SJCRH30 (cell line): ENCODE measurements around the gene CACNA2D3. TPM values are rescaled to one million over a fixed set of nuclear protein-coding genes. Genes with fewer than 3 reads are reported as not detected.

Experiments
- DNase-seq, 2 experiments: peaks; one replicate each; pipeline ENCODE4 v3.0.0-alpha.2; 2015 to 2020
- H3K27ac ChIP-seq: fragments of 250-450 bp; sonication (Bioruptor Pico); 2 replicates; pipeline ENCODE4 v1.5.1; 2020; ENCODE audit warnings: mild to moderate bottlenecking, moderate library complexity
- H3K27me3 ChIP-seq: fragments of 250-450 bp; sonication (Bioruptor Pico); 2 replicates; pipeline ENCODE4 v1.5.1; 2020; ENCODE audit warnings: mild to moderate bottlenecking, moderate library complexity
- H3K36me3 ChIP-seq: fragments of 250-450 bp; sonication (Bioruptor Pico); 2 replicates; pipeline ENCODE4 v1.5.1; 2020; ENCODE audit warnings: mild to moderate bottlenecking, moderate library complexity
- H3K4me1 ChIP-seq: fragments of 250-450 bp; sonication (Bioruptor Pico); 2 replicates; pipeline ENCODE4 v1.5.1; 2020; ENCODE audit warnings: mild to moderate bottlenecking, moderate library complexity
- H3K4me3 ChIP-seq: fragments of 250-450 bp; sonication (Bioruptor Pico); 2 replicates; pipeline ENCODE4 v1.5.1; 2020; ENCODE audit warnings: mild to moderate bottlenecking, moderate library complexity
- H3K9me3 ChIP-seq: fragments of 250-450 bp; sonication (Bioruptor Pico); replicated peaks from 2 replicates; pipeline ENCODE4 v1.5.1; 2020; ENCODE audit warnings: mild to moderate bottlenecking, moderate library complexity
- total RNA-seq: library from RNA; depleted of rRNA; stranded (reverse); fragments of >200 nt; shearing (Covaris generic); gene quantifications from 2 replicates; pipeline ENCODE4 v1.2.3, GENCODE V29; 2014

Gene CACNA2D3
- total RNA-seq, 1 experiment from 2014 or later, result 0.22 TPM

- Histone ChIP-seq H3K36me3 (no peaks in the 10 kb centered on the region), H3K27ac (no peak overlapping the region), H3K27me3 (no peaks in the 10 kb centered on the region), H3K9me3 (no peaks in the 10 kb centered on the region), H3K4me3 (no peak overlapping the region), H3K4me1 (no peaks in the 10 kb centered on the region)
- peak in 1 of 2 experiments; percentile 1 for DNase-seq
Observed at GRCh38 chr3:54294214-54294613, 171.9 kb downstream of the CACNA2D3 start.

DNA sequence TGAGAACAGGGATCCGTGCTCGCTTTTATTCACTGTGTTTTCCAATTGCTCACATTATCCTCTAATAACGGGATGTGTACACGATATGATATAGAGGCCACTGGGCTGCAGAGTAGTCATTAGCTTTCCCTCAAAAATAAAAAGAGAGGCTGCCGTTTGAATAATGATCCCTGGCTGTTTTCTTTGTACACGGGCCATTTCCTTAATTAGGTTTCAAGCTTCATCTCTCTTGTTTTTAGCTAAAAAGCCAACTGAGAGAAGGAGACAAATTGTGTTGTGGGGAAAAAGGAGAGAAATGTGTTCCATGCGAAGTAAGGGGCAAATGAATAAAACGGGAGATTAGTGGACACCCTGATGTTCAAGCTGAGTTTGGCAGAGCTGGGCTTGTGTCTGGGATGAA is 174.2 kb downstream of the CACNA2D3 start:
- Histone ChIP-seq H3K4me1 (no peaks in the 10 kb centered on the region), H3K9me3 (no peaks in the 10 kb centered on the region)

GRCh38 chr3:54299169-54299935 is 177.0 kb downstream of the CACNA2D3 start:
- H3K4me1 ChIP-seq, result no peaks in the 10 kb centered on the region
- DNase-seq, result no peak
- no peaks in the 10 kb centered on the region for H3K9me3 ChIP-seq
- no peak overlapping the region for H3K4me3 ChIP-seq
- H3K27ac ChIP-seq, result no peak overlapping the region
- H3K36me3 ChIP-seq, result no peaks in the 10 kb centered on the region
- H3K27me3 ChIP-seq, result no peaks in the 10 kb centered on the region

More for the DNA sequence above, 174.2 kb downstream of the CACNA2D3 start:
- H3K4me3 ChIP-seq, result no peak overlapping the region
- H3K27ac ChIP-seq, result no peak overlapping the region
- no peaks in the 10 kb centered on the region for H3K27me3 ChIP-seq
- no peak for DNase-seq
- no peaks in the 10 kb centered on the region for H3K36me3 ChIP-seq

- Histone ChIP-seq H3K36me3 (no peaks in the 10 kb centered on the region), H3K27me3 (no peaks in the 10 kb centered on the region), H3K27ac (no peak overlapping the region), H3K9me3 (no peaks in the 10 kb centered on the region), H3K4me1 (no peaks in the 10 kb centered on the region), H3K4me3 (no peak overlapping the region)
- no peak for DNase-seq
Observed at GRCh38 chr3:54303517-54304375, 181.4 kb downstream of the CACNA2D3 start.

GRCh38 chr3:54304877-54305276 is 182.5 kb downstream of the CACNA2D3 start:
- no peak for DNase-seq
- H3K4me1 ChIP-seq, result no peaks in the 10 kb centered on the region
- H3K9me3 ChIP-seq, result no peaks in the 10 kb centered on the region
- no peak overlapping the region for H3K27ac ChIP-seq
- H3K27me3 ChIP-seq, result no peaks in the 10 kb centered on the region
- H3K4me3 ChIP-seq, result no peak overlapping the region
- no peaks in the 10 kb centered on the region for H3K36me3 ChIP-seq

- no peaks in the 10 kb centered on the region for H3K36me3 ChIP-seq
- DNase-seq, result no peak
Observed at GRCh38 chr3:54305409-54306099, 183.2 kb downstream of the CACNA2D3 start.

DNA sequence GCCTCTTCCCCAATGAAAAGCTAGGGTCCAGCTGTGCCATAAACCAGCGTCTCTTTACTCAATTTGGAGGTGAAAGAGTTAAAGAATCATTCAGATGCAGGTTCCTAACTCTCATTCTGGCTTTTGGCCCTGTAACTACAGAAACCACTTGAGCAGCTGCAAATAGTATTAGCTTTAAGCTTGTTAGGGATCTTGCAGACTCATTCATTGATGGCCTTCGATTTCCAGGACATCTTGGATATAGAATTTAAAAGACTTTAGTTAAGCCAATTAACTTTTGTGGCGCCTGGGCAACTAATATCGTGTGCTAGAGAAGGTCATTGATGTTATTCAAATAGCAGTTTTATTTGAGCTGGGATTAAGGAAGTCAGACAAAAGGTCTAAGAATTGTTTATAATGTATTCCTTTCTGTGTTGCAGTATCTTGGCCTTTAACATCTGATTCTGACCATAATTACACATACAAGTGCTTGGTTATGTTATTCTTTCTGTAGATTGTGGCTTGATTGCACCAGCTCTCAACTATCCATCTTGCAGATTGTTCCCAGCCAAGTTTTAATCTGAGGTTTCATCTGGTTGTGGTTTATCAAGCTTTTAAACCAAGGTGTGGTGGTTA is 185.3 kb downstream of the CACNA2D3 start:
- no peaks in the 10 kb centered on the region for H3K4me1 ChIP-seq
- H3K27me3 ChIP-seq, result no peaks in the 10 kb centered on the region
- no peaks in the 10 kb centered on the region for H3K36me3 ChIP-seq
- no peak overlapping the region for H3K4me3 ChIP-seq
- H3K27ac ChIP-seq, result no peak overlapping the region
- no peak for DNase-seq
- no peaks in the 10 kb centered on the region for H3K9me3 ChIP-seq

More at GRCh38 chr3:54305409-54306099, 183.2 kb downstream of the CACNA2D3 start:
- H3K27ac ChIP-seq, result no peak overlapping the region
- H3K4me3 ChIP-seq, result no peak overlapping the region
- H3K27me3 ChIP-seq, result no peaks in the 10 kb centered on the region
- no peaks in the 10 kb centered on the region for H3K9me3 ChIP-seq
- no peaks in the 10 kb centered on the region for H3K4me1 ChIP-seq

- Histone ChIP-seq H3K9me3 (no peaks in the 10 kb centered on the region), H3K27me3 (no peaks in the 10 kb centered on the region), H3K27ac (no peak overlapping the region), H3K36me3 (no peaks in the 10 kb centered on the region), H3K4me3 (no peak overlapping the region), H3K4me1 (no peaks in the 10 kb centered on the region)
- no peak for DNase-seq
Observed at GRCh38 chr3:54309601-54310000, 187.2 kb downstream of the CACNA2D3 start.

GRCh38 chr3:54311211-54311747 is 188.9 kb downstream of the CACNA2D3 start:
- H3K36me3 ChIP-seq, result no peaks in the 10 kb centered on the region
- no peak overlapping the region for H3K4me3 ChIP-seq
- H3K27me3 ChIP-seq, result no peaks in the 10 kb centered on the region
- no peak overlapping the region for H3K27ac ChIP-seq
- no peaks in the 10 kb centered on the region for H3K4me1 ChIP-seq
- DNase-seq, result no peak
- H3K9me3 ChIP-seq, result no peaks in the 10 kb centered on the region

GRCh38 chr3:54312156-54312899 is 190.0 kb downstream of the CACNA2D3 start:
- no peaks in the 10 kb centered on the region for H3K27me3 ChIP-seq
- H3K4me1 ChIP-seq, result no peaks in the 10 kb centered on the region
- H3K9me3 ChIP-seq, result no peaks in the 10 kb centered on the region
- DNase-seq, result no peak
- H3K36me3 ChIP-seq, result no peaks in the 10 kb centered on the region
- H3K4me3 ChIP-seq, result no peak overlapping the region
- no peak overlapping the region for H3K27ac ChIP-seq

- Histone ChIP-seq H3K27me3 (no peaks in the 10 kb centered on the region), H3K4me3 (no peak overlapping the region), H3K27ac (no peak overlapping the region), H3K36me3 (no peaks in the 10 kb centered on the region), H3K4me1 (no peaks in the 10 kb centered on the region), H3K9me3 (no peaks in the 10 kb centered on the region)
- DNase-seq, result no peak
Observed at GRCh38 chr3:54313418-54313817, 191.1 kb downstream of the CACNA2D3 start.

- Histone ChIP-seq H3K4me3 (no peak overlapping the region), H3K27me3 (no peaks in the 10 kb centered on the region)
Observed at GRCh38 chr3:54321520-54321919, 199.2 kb downstream of the CACNA2D3 start.

DNA sequence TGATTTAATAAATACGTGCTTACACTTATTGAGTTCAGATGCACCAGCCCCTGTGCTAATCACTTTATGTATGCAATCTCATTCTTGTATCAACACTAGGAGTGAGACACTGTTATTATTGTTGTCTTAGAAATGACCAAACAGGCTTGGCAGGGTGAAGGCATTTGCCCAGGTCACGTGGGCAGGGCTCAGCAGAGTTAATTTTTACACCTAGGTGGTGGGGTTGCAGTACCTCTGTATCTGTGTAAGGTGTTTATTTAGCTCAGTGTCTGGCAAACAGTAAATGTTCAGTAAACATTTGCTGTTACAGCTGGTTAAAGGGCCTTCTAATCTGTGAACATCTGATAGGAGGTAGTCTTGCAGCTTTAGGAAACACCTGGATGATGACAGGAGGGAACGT is 200.0 kb downstream of the CACNA2D3 start:
- no peak for DNase-seq
- no peaks in the 10 kb centered on the region for H3K36me3 ChIP-seq
- no peaks in the 10 kb centered on the region for H3K9me3 ChIP-seq
- no peaks in the 10 kb centered on the region for H3K4me1 ChIP-seq
- no peak overlapping the region for H3K4me3 ChIP-seq
- no peaks in the 10 kb centered on the region for H3K27me3 ChIP-seq
- H3K27ac ChIP-seq, result no peak overlapping the region

More at GRCh38 chr3:54321520-54321919, 199.2 kb downstream of the CACNA2D3 start:
- DNase-seq, result no peak
- Histone ChIP-seq H3K4me1 (no peaks in the 10 kb centered on the region), H3K9me3 (no peaks in the 10 kb centered on the region), H3K36me3 (no peaks in the 10 kb centered on the region), H3K27ac (no peak overlapping the region)

GRCh38 chr3:54324103-54324502 is 201.8 kb downstream of the CACNA2D3 start:
- Histone ChIP-seq H3K4me3 (no peak overlapping the region), H3K27ac (no peak overlapping the region), H3K27me3 (no peaks in the 10 kb centered on the region), H3K36me3 (no peaks in the 10 kb centered on the region), H3K9me3 (no peaks in the 10 kb centered on the region), H3K4me1 (no peaks in the 10 kb centered on the region)
- no peak for DNase-seq
